ENCODE results near the gene SNTA1.
"Not testable (repeated sequence)": the region's sequence is repeated elsewhere in the genome, so short reads cannot be mapped to it uniquely, and the experiment has no call there.

Gene SNTA1

DNA sequence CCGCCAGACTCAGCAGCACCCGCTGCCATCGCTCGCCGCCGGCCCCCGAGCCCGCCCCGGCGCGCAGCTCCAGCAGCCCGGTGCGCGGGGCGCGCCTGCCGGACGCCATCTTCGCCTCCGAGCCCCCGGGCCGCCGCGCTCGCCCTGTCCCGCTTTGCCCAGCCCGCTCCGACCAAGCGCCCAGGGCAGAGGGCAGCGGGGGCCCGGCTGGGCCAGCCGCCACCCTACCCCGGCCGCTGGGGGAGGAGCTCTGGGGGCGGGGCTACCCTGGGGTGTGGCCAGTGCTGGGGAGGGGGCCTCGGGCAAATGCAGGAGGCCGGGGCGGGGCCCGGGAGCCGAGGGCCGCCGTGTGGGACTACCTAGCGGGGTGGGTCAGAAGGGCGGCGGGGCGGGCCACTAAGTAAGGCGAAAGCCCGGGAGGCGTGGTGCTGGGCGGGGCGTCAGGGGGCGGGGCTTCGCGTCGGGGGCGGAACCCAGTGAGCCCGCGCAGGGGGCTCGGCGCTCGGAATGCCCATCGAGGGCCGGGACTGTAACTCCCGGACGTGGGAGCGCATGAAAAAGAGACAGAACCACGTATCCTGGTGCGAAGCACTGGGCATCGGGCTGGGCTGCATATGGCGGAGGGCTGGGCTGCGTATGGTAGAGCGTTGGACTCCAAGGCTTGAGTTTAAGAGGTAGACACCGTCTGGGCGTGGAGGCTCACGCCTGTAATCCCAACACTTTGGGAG, at the start of gene SNTA1:
TSS of gene SNTA1 (minus strand) at position 252 of the 728 bp plus-strand sequence. CDS start at position 109, 143 bp downstream.
- no peaks in the 10 kb centered on the region for H3K79me2 ChIP-seq (ENCODE audit: insufficient read depth, low read depth)
- H3K4me3 ChIP-seq (IDR thresholded peaks at IDR 0.05; ENCODE audit: insufficient read depth, low read depth, low read length): no peak within 1 kb of the TSS
- H3K27ac ChIP-seq: peak within 1 kb of the TSS; percentile 60
- H2AFZ ChIP-seq (ENCODE audit: low read depth): peak within 1 kb of the TSS; percentile 81
- peaks cover 18% of the 10 kb centered on the region for H3K4me1 ChIP-seq (ENCODE audit: low read depth, poor library complexity, severe bottlenecking)
- peak within 1 kb of the TSS; percentile 92 for H3K4me2 ChIP-seq
- peaks cover 2% of the 10 kb centered on the region; the same call in 1 of the 2 replicates for H3K27me3 ChIP-seq (ENCODE audit: insufficient read depth, low read depth)
- peak within 1 kb of the TSS; percentile 19; the same call in 1 of the 2 replicates for H3K9ac ChIP-seq
- H3K36me3 ChIP-seq (ENCODE audit: insufficient read depth): no peaks in the 10 kb centered on the region
- no peaks in the 10 kb centered on the region for H4K20me1 ChIP-seq (ENCODE audit: insufficient read depth)
- TF ChIP-seq CTCF (conservative IDR thresholded peaks at IDR 0.05; ENCODE audit: low read depth, low read length): no peak

GRCh38 chr20:33490934-33491656, 47.5 kb upstream of the SNTA1 start:
- Histone ChIP-seq H3K4me3 (IDR thresholded peaks at IDR 0.05; ENCODE audit: insufficient read depth, low read depth, low read length) (no peak overlapping the region), H3K9ac (peak overlapping the region; percentile 62; the same call in 1 of the 2 replicates), H3K27me3 (ENCODE audit: insufficient read depth, low read depth) (no peaks in the 10 kb centered on the region), H3K79me2 (ENCODE audit: insufficient read depth, low read depth) (peaks cover 38% of the 10 kb centered on the region), H3K4me1 (ENCODE audit: low read depth, poor library complexity, severe bottlenecking) (peaks cover 25% of the 10 kb centered on the region), H3K4me2 (peak overlapping the region; percentile 98), H4K20me1 (ENCODE audit: insufficient read depth) (peaks cover 4% of the 10 kb centered on the region; the same call in 1 of the 2 replicates), H3K36me3 (ENCODE audit: insufficient read depth) (no peaks in the 10 kb centered on the region), H2AFZ (ENCODE audit: low read depth) (peak overlapping the region; percentile 95; the same call in 1 of the 2 replicates), H3K27ac (peak overlapping the region; percentile 64)
- TF ChIP-seq CTCF (conservative IDR thresholded peaks at IDR 0.05; ENCODE audit: low read depth, low read length): no peak

- peak within 1 kb of the TSS; percentile 95 for H2AFZ ChIP-seq (ENCODE audit: low read depth)
- peak within 1 kb of the TSS; percentile 67 for H3K27ac ChIP-seq
- H4K20me1 ChIP-seq (ENCODE audit: insufficient read depth): peaks cover 4% of the 10 kb centered on the region; the same call in 1 of the 2 replicates
- H3K4me3 ChIP-seq (IDR thresholded peaks at IDR 0.05; ENCODE audit: insufficient read depth, low read depth, low read length): no peak within 1 kb of the TSS
- TF ChIP-seq CTCF (conservative IDR thresholded peaks at IDR 0.05; ENCODE audit: low read depth, low read length): no peak
- no peaks in the 10 kb centered on the region for H3K27me3 ChIP-seq (ENCODE audit: insufficient read depth, low read depth)
- peak within 1 kb of the TSS; percentile 98 for H3K4me2 ChIP-seq
- no peaks in the 10 kb centered on the region for H3K36me3 ChIP-seq (ENCODE audit: insufficient read depth)
- H3K4me1 ChIP-seq (ENCODE audit: low read depth, poor library complexity, severe bottlenecking): peaks cover 25% of the 10 kb centered on the region
- H3K79me2 ChIP-seq (ENCODE audit: insufficient read depth, low read depth): peaks cover 38% of the 10 kb centered on the region
- peak within 1 kb of the TSS; percentile 79 for H3K9ac ChIP-seq
Observed at GRCh38 chr20:33490023-33490933, 46.7 kb upstream of the SNTA1 start, which contains the start of gene CBFA2T2. TSS of gene CBFA2T2 (plus strand) at chr20:33490096. CDS start at chr20:33490268, 172 bp downstream.

GRCh38 chr20:33489495-33490022, 46.0 kb upstream of the SNTA1 start:
- peaks cover 25% of the 10 kb centered on the region for H3K4me1 ChIP-seq (ENCODE audit: low read depth, poor library complexity, severe bottlenecking)
- no peak overlapping the region for H3K4me3 ChIP-seq (IDR thresholded peaks at IDR 0.05; ENCODE audit: insufficient read depth, low read depth, low read length)
- TF ChIP-seq CTCF (conservative IDR thresholded peaks at IDR 0.05; ENCODE audit: low read depth, low read length): no peak
- H2AFZ ChIP-seq (ENCODE audit: low read depth): peak overlapping the region; percentile 94
- H3K9ac ChIP-seq: peak overlapping the region; percentile 79
- no peaks in the 10 kb centered on the region for H3K27me3 ChIP-seq (ENCODE audit: insufficient read depth, low read depth)
- H3K4me2 ChIP-seq: peak overlapping the region; percentile 96
- peaks cover 4% of the 10 kb centered on the region; the same call in 1 of the 2 replicates for H4K20me1 ChIP-seq (ENCODE audit: insufficient read depth)
- no peaks in the 10 kb centered on the region for H3K36me3 ChIP-seq (ENCODE audit: insufficient read depth)
- H3K79me2 ChIP-seq (ENCODE audit: insufficient read depth, low read depth): peaks cover 33% of the 10 kb centered on the region
- peak overlapping the region; percentile 67 for H3K27ac ChIP-seq

DNA sequence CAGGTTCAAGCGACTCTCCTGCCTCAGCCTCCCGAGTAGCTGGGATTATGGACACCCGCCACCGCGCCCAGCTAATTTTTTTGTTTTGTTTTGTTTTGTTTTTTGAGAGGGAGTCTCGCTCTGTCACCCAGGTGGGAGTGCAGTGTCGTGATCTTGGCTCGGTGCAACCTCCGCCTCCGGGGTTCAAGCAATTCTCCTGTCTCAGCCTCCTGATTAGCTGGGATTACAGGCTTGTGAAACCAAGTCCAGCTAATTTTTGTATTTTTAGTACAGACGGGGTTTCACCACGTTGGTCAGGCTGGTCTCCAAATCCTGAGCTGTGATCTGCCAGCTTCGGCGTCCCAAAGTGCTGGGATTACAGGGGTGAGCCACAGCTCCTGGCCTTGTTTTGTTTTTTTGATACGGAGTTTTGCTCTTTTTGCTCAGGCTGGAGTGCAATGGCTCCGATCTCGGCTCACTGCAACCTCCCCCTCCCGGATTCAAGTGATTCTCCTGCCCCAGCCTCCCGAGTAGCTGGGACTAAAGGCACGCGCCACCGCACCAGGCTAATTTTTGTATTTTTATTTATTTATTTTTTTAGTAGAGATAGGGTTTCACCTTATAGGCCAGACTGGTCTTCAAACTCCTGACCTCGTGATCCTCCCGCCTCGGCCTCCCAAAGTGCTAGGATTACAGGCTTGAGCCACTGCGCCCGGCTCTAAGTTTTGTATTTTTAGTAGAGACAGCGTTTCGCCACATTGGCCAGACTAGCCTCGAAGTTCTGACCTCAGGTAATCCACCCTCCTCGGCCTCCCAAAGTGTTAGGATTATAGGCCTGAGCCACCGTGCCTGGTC, 45.3 kb upstream of the SNTA1 start:
- Histone ChIP-seq H3K79me2 (ENCODE audit: insufficient read depth, low read depth) (peaks cover 31% of the 10 kb centered on the region), H3K4me2 (peak overlapping the region; percentile 96), H3K27ac (peak overlapping the region; percentile 67), H3K4me1 (ENCODE audit: low read depth, poor library complexity, severe bottlenecking) (peaks cover 25% of the 10 kb centered on the region), H3K9ac (peak overlapping the region; percentile 79), H2AFZ (ENCODE audit: low read depth) (peak overlapping the region; percentile 94)
- not testable (repeated sequence) for H3K4me3 ChIP-seq (IDR thresholded peaks at IDR 0.05; ENCODE audit: insufficient read depth, low read depth, low read length); H3K36me3 ChIP-seq (ENCODE audit: insufficient read depth); H3K27me3 ChIP-seq (ENCODE audit: insufficient read depth, low read depth); H4K20me1 ChIP-seq (ENCODE audit: insufficient read depth)
